Measurements from ENCODE around the gene FFAR3.

Gene FFAR3

DNA sequence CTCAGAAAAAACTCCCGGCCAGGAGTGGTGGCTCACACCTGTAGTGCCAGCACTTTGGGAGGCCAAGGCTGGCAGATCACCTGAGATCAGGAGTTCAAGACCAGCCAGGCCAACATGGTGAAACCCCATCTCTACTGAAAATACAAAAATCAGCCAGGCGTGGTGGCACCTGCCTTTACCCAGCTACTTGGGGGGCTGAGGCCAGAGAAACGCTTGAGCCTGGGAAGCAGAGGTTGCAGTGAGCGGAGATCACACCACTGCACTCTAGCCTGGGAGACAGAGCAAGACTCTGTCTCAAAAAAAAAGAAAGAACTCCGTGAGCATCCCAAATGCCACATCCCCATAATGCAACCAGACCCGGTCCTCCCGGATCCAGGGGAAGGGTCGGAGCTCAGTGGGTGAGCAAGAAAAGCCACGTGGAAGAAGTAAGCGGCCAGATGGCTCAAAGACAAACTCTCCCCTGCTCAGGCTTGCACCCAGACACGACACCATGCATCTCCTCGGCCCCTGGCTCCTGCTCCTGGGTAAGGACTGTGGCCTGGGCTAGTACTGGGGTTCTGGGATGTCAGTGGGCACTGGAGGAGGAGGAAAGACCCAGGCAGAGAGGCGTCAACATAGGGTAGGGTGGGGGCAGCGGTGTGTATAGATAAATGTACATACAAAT, 26.6 kb upstream of the FFAR3 start:
- no peak for DNase-seq

DNA sequence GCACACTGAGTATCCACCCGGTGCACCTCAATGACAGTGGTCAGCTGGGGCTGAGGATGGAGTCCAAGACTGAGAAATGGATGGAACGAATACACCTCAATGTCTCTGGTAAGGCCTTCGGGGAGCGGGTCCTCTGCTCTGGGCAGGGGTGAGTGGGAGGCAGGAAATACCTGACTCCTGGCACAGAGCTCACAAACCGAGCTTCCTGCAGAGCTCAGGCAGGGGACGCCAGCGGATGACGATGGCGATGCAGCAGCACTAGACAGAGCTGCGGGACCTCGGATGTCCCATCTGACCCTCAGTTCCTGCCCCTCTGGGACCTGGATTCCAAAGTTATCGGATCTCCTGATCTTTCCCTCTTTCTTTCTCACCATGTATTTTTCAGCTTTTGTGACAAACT, 25.4 kb upstream of the FFAR3 start:
- no peak for DNase-seq

DNA sequence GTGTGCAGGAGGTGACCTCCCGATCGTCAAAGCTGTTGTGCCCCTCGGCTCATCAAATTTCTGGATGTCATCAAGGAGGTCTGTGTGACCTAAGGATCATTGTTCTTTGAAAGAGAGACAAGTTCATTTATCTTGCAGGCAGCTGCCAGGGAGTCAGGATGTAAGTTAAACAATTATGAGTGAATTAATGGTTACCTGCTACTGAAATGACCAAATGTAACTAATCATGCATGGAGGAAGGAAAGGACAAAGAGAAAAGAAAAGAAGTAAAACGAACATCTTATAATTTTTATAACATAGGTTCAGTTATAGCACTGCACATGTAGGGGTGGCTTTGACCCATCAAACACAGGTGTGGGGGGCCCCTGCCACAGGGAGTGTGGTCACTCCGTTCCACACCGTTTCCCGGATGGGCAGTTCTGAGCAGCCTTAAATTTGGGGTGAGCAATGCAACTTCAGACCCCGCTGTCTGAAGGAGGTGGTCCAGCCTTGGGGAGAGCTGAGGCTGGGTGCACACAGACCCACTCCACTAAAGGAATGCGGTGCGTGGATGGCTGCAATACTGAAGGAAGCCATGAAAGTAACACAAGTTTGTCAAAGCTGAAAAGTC, 24.0 kb upstream of the FFAR3 start:
- DNase-seq: no peak

DNA sequence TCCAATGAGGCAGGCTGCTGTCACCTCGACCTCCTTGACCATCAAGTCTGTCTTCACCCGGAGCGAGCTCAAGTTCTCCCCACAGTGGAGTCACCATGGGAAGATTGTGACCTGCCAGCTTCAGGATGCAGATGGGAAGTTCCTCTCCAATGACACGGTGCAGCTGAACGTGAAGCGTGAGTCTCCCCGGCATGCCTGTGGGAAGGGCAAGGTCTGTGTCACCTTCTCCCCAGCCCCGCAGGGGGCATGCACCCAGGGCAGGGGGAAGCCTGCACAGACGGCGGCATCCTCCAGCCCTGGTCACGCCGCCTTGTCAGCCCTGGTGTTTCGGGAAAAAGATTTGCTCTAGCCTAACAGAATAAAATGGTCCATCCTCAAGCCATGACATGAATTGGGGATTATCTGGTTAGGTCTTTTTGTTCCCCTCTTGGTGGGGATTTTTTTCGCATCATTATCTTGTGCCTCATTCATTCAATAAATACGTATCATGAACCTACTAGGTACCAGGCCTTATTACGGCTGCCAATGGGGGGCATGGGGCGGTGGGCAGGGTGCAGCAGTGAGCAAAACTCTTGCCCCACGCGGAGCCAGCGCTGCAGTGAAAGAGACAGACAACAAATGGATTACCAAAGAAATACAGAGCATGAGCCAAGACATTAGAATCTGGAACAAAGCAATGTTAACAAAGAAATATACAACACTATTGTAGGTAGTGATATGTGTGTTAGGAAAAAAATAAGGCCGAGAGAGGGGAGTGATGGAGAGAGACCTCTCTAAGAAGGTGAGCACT, 21.9 kb upstream of the FFAR3 start:
- DNase-seq: no peak

DNA sequence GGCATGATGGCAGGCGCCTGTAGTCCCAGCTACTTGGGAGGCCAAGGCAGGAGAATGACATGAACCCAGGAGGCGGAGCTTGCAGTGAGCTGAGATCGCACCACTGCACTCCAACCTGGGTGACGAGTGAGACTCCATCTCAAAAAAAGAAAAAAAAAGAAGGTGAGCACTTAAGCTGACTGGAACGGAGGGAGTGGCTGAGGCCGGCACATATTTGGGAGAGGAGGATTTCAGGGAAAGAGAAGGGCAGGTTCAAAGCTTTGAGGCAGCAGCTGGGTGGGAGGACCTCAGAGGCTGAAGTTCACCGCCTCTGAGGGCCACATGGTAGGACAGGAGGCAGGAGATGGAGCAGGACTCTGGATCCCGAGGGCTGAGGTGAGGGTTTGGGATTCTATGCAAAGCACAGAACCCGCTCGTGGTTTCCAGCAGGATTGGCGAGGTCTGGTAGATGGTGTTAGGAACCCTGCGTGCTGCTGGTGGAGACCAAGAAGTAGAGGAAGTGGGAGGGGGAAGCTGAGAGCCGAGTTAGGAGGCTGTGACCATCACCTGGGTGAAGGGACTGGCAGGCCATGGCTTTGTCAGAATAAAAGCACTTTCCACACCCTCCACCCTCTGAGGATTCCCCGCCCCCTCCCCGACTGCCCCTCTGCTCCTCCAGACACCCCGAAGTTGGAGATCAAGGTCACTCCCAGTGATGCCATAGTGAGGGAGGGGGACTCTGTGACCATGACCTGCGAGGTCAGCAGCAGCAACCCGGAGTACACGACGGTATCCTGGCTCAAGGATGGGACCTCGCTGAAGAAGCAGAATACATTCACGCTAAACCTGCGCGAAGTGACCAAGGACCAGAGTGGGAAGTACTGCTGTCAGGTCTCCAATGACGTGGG, 20.9 kb upstream of the FFAR3 start:
- DNase-seq: no peak

DNA sequence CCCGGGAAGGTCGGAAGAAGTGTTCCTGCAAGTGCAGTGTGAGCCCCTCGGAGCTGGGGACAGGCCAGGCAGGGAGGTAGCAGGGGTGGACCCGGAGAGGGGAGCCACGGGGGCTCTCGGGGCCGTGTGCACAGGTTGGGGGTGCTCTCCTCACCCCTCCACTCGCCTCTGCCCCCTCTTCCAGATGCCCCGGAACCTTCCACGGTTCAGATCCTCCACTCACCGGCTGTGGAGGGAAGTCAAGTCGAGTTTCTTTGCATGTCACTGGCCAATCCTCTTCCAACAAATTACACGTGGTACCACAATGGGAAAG, 20.3 kb upstream of the FFAR3 start:
- no peak for DNase-seq

DNA sequence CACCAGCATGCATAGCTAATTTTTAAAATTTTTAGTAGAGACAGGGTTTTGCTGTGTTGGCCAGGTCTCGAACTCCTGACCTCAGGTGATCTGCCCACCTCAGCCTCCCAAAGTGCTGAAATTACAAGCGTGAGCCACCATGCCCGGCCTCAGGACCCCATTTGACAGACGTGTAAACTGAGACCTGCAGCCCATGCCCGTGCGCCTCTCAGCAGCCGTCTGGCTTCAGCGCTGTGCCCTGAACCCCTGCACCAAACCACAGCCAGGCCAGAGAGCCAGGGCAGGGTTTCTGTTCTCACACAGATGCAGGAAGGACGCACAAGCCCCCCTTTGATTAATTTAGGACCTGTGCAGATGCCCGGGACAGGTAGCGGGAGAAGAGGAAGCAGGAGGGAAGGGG, 17.8 kb upstream of the FFAR3 start:
- no peak for DNase-seq

DNA sequence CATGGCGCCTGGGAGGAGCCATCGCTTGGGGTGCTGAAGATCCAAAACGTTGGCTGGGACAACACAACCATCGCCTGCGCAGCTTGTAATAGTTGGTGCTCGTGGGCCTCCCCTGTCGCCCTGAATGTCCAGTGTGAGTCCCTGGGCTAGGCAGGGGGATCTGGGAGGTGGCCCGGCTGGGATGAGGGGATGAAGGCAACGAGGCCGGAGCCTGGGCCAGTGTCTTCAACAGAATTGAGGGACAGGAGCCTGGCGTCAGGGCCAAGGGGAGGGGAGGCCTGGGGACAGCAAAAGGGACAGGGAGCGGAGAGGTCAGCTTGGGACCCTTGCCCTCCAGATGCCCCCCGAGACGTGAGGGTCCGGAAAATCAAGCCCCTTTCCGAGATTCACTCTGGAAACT, 17.3 kb upstream of the FFAR3 start:
- DNase-seq: no peak

DNA sequence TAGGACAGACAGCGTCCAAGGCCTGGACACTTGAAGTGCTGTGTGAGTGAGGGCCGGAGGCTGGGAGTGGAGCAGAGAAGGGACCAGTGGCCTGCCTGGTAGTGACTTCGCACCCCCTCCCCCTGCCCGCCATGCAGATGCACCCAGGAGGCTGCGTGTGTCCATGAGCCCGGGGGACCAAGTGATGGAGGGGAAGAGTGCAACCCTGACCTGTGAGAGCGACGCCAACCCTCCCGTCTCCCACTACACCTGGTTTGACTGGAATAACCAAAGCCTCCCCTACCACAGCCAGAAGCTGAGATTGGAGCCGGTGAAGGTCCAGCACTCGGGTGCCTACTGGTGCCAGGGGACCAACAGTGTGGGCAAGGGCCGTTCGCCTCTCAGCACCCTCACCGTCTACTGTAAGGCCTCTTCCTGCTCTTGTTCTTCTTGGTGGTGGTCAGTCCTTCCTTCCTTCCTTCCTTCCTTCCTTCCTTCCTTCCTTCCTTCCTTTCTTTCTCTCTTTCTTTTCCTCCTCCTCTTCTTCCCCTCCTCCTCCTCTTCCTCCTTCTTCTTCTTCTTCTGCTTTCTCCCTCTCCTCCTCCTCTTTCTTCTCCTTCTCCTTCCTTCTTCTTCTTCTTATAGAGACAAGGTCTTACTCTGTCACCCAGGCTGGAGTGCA, 16.6 kb upstream of the FFAR3 start:
- no peak for DNase-seq

DNA sequence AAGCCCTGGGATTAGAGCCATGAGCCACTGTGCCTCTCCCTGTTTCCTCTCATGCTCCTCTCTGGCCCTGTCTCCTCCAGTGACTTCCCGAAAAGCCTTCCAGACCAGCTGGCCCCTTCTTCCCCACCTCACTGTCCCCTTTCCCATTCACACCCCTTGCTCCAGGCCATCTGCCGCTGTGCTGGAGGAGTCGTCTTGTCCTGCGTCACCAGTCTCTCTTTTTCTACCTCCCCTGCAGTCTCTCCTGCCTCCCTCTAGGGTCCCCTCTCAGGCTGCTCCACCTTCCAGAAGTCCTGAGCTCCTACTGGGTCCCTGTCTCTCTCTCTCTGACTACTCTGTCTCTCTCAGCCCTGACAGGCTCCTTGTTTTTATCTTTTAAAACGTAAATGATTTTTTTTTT, 15.8 kb upstream of the FFAR3 start:
- no peak for DNase-seq

DNA sequence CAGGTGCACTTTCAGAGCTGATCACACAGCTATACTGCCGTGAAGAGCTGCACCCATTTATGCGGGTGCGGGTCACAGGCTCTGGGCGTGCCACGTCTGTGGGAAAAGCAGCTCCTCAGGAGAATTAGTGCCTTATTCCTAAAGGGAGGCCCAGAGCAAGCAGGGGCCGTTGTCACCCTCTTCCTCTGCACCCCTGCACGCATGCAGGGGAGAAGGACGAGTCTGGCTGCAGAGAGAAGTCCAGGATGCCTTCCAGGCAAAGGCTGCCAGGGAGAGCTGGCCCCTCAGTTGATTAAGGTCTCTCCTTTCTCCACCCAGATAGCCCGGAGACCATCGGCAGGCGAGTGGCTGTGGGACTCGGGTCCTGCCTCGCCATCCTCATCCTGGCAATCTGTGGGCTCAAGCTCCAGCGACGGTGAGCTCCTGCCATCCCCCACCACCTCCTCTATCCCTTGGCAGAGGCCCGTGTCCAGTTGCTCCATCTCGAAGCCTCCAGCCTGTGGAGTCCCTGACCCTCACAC, 13.7 kb upstream of the FFAR3 start:
- DNase-seq: no peak

DNA sequence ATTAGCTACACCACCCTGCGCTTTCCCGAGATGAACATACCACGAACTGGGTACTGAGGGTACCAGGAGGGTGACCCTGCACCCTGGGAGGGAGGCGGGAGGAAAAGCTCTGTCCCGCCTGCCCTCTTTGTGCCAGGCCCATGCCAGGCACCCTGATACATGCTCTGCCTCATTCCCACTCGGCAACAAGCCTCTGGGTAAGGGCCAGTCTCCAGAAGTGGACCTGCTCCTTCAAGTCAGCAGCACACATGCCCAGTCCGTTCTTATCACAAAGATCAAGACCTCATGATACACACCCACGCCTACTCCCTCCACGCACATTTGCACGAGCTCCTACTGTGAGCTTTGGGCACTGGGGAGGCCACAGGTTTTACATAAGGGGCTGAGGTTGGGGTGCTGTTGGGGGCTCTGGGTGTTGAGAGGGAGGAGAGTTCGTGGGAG, 12.6 kb upstream of the FFAR3 start:
- no peak for DNase-seq

DNA sequence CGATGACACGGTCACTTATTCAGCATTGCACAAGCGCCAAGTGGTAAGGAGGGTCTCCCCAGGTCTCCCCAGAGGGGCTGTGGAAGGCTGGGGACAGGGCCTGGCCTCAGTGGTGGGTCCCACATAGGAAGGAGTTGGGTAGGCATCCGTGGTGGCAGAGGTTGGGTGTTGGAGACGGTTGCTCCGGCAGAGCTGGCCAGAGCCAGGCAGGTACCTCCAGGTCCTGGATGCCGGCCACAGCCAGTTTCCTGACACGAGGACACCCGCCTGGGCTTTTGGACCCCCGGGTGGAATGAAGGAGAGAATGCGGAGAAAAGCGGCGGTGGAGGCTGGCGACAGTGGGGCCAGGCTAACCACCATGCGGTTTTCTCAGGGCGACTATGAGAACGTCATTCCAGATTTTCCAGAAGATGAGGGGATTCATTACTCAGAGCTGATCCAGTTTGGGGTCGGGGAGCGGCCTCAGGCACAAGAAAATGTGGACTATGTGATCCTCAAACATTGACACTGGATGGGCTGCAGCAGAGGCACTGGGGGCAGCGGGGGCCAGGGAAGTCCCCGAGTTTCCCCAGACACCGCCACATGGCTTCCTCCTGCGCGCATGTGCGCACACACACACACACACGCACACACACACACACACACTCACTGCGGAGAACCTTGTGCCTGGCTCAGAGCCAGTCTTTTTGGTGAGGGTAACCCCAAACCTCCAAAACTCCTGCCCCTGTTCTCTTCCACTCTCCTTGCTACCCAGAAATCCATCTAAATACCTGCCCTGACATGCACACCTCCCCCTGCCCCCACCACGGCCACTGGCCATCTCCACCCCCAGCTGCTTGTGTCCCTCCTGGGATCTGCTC, 11.8 kb upstream of the FFAR3 start:
- DNase-seq: no peak

DNA sequence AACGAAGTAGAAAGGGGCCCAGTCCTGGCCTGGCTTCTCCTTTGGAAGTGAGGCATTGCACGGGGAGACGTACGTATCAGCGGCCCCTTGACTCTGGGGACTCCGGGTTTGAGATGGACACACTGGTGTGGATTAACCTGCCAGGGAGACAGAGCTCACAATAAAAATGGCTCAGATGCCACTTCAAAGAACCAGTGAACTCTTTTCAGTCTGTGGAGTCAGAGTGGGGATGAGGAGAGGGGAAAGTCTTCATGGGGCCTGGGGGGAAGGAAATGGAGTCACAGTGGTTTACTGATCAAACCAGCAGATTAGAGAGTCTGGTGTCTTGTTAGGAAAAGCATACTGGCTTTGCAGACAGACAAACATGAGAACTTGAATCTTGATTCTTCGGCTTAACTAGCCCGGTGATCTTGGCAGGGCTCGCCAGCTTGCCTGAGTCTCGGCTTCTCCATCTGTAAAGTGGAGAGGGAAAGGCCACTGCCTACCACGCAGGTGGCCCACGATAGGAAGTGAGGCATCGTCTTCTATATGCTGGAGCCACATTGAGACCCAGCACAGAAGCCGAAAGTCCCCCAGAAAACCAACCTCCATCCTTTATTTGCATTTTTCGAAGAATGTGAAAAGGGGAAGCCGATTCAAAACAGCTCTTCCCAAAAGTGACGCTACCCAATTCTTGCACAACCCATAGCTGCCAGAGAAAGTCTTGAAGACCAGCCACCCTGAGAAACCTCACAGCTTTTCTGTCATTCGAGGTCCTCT, 10.9 kb upstream of the FFAR3 start, which contains the start of gene FFAR1:
TSS of gene FFAR1 (plus strand) at position 732 of the 759 bp plus-strand sequence. CDS start 3,650 bp downstream, outside the sequence.
- no peak for DNase-seq

DNA sequence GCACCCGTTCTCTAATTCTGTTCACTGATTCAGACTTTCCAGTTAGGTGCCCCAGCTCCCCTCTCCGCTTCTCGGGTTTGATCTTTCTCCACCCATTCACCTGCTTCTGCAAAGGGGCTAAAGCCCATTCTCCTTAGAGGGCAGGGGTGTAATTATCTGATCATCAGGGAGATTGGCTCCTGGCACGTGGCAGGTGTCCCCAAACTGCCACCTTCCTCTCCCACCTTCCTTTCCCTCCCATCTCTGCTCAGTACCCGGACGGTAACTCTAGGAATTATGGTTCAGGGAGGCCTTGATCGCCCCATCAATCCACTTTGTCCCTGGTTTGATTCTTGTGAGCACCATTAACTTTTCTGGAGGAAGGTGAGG, 10.3 kb upstream of the FFAR3 start:
- no peak for DNase-seq

DNA sequence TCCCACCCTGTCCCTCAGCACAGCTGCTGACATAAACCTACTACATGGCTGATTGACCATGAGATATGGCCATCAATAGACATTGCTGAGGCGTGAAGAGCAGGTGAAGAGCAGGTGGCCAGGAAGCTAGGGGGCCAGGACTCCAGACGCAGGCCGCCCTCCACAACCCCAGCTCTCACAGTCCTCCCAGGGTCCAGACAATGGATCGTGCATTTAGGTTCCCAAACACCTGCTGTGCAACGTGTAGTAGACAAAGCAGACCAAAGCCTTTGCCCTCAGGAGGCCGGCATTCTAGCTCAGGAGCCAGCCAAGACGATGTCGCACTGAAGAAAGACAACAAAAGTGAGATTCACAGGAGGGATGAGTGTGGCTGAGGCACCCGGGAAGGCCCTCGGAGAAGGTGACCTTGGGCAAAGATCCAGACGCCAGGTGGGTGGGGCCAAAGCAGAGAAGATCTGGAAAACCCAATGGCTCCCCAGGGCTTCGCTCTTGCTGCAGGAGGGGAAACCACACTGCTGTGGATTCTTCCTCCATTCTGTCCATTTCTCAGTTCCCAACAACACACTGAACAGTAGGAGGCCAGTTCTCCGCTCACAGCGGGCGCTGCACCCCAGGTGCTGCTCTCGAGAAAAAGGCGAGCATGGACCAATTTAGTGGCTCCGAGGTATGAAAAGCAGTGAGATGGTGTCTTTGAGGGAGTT, 9.2 kb upstream of the FFAR3 start:
- no peak for DNase-seq

DNA sequence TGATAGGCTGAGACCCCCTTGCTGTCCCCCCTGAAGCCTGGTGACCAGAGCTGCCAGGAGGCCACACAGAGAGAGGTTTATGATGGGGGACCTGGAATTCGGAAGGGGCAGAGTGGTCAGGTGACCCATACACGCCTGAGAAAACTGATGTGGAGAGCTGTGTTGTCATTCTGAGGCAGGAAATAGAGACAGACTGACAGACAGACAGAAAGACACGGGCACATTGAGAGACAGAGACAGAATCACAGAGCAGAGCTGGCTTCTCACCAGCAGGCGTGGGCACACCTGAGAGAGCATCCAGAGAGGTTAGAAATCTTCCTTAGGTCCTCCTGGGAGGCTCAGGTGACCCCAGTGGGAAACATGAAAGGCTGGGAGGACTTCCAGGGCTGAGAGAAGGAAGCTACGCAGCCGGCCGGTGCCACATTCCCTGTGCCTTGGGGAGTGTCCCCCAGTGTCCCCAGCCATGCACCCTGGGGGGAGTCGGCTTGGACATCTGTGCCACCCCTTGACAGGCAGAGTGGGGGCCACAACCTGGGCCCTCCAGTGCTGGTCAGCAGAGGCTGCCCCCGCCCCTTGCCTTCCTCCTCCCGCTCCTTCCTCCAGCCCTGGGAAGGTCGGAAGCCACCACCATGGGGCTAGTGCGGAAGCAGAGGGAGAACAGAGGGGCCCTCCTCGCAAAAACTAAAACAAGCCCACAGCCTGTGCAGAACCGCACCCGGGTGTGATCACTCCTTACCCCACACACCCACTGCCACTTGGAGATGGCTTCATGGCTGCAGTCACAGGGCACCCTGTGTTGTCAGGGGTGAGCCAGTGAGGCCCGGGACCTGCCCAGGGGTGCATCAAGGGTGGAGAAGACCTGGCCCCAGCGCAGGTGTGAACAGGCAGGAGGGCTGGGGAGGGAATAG, 8.4 kb upstream of the FFAR3 start:
- DNase-seq: no peak

DNA sequence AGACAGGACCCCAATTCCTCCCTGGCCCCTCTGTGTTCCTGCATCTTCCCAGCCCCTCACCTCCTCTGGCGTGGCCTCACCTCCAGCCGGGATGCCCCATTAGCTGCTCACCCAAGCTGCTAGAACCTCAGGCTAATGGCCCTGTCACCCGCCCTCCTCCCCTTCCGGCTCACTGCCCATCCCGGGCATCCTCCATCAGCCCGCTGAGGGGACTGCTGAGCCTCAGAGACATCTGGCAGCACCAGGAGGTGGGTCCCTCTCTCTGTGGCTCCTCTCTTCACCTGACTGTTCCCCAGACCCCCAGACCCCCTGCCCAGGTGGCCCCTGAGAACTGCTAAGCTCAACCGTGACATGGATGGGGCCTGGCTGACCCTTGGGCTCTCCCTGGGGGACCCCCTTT, 7.7 kb upstream of the FFAR3 start:
- DNase-seq: no peak
